Liver (tissue), 9 donors: Measurements from ENCODE around the gene SH3PXD2B. TPM values are rescaled to one million over a fixed set of nuclear protein-coding genes. Genes with fewer than 3 reads are reported as not detected.

Source experiments
- DNase-seq: peaks from one replicate; pipeline ENCODE4 v3.0.0-alpha.2; 2017; ENCODE audit warnings: low spot score
- H3K27ac ChIP-seq, 2 donors: one replicate each; pipeline ENCODE4 v1.7.0; 2013; ENCODE audit warnings: inconsistent platforms in 2 of 2, low read length in 2 of 2, control low read depth in 1 of 2, low read depth in 1 of 2, mild to moderate bottlenecking in 1 of 2
- H3K27me3 ChIP-seq, 4 donors: one replicate each; pipeline versions ENCODE4 v1.6.1 to v1.7.0; 2013; ENCODE audit warnings: low read length in 3 of 4, inconsistent platforms in 1 of 4, mild to moderate bottlenecking in 1 of 4, moderate library complexity in 1 of 4; ENCODE audit not compliant: control insufficient read depth in 4 of 4, insufficient read depth in 4 of 4
- H3K36me3 ChIP-seq, 4 donors: one replicate each; pipeline versions ENCODE4 v1.6.1 to v1.7.0; 2013; ENCODE audit warnings: low read length in 3 of 4, mild to moderate bottlenecking in 3 of 4, low read depth in 1 of 4, moderate library complexity in 1 of 4; ENCODE audit not compliant: control insufficient read depth in 4 of 4, insufficient read depth in 3 of 4
- H3K4me1 ChIP-seq, 4 donors: one replicate each; pipeline versions ENCODE4 v1.6.1 to v1.7.0; 2013; ENCODE audit warnings: low read length in 3 of 4, mild to moderate bottlenecking in 3 of 4, moderate library complexity in 1 of 4; ENCODE audit not compliant: control insufficient read depth in 4 of 4, insufficient read depth in 4 of 4
- H3K4me3 ChIP-seq, 3 donors: one replicate each; pipeline versions ENCODE4 v1.6.1 to v1.7.0; 2013; ENCODE audit warnings: low read length in 3 of 3, control low read depth in 1 of 3, low read depth in 1 of 3, mild to moderate bottlenecking in 1 of 3
- H3K9ac ChIP-seq, 2 donors: one replicate each; pipeline ENCODE4 v1.7.0; 2013; ENCODE audit warnings: low read length in 2 of 2, mild to moderate bottlenecking in 2 of 2, moderate library complexity in 2 of 2, control low read depth in 1 of 2, low read depth in 1 of 2
- H3K9me3 ChIP-seq, 4 donors: one replicate each; pipeline versions ENCODE4 v1.6.1 to v1.7.0; 2013; ENCODE audit warnings: low read length in 3 of 4; ENCODE audit not compliant: control insufficient read depth in 4 of 4
- EGR1 ChIP-seq, 2 donors: IDR thresholded peaks; 2 replicates each; pipeline ENCODE4 v1.6.1; 2016 to 2018; ENCODE audit warnings: antibody characterized with exemption in 2 of 2, low read depth in 2 of 2
- FOXA1 ChIP-seq: IDR thresholded peaks from 2 replicates; pipeline ENCODE4 v1.6.1; 2016; ENCODE audit warnings: antibody characterized with exemption
- FOXA2 ChIP-seq: IDR thresholded peaks from 2 replicates; pipeline ENCODE4 v1.6.1; 2016; ENCODE audit warnings: antibody characterized with exemption
- GABPA ChIP-seq, 2 donors: IDR thresholded peaks in 1 of 2; conservative IDR thresholded peaks in 1 of 2; 2 replicates each; pipeline ENCODE4 v1.6.1; 2016; ENCODE audit warnings: antibody characterized with exemption in 2 of 2, mild to moderate bottlenecking in 1 of 2, moderate library complexity in 1 of 2
- HNF4A ChIP-seq, 2 donors: conservative IDR thresholded peaks; 2 replicates each; pipeline ENCODE4 v1.6.1; 2016; ENCODE audit warnings: antibody characterized with exemption in 2 of 2, mild to moderate bottlenecking in 2 of 2
- JUND ChIP-seq, 2 donors: IDR thresholded peaks; 2 replicates each; pipeline ENCODE4 v1.6.1; 2016; ENCODE audit warnings: antibody characterized with exemption in 2 of 2
- NR2F2 ChIP-seq: IDR thresholded peaks from 2 replicates; pipeline ENCODE4 v1.6.1; 2016; ENCODE audit warnings: antibody characterized with exemption
- RAD21 ChIP-seq, 2 donors: IDR thresholded peaks; 2 replicates each; pipeline ENCODE4 v1.6.1; 2016; ENCODE audit warnings: antibody characterized with exemption in 2 of 2, mild to moderate bottlenecking in 2 of 2
- RXRA ChIP-seq, 2 donors: IDR thresholded peaks; 2 replicates each; pipeline ENCODE4 v1.6.1; 2017 to 2018; ENCODE audit warnings: antibody characterized with exemption in 2 of 2, mild to moderate bottlenecking in 1 of 2
- SP1 ChIP-seq: IDR thresholded peaks from 2 replicates; pipeline ENCODE4 v1.6.1; 2018; ENCODE audit warnings: antibody characterized with exemption, mild to moderate bottlenecking
- TAF1 ChIP-seq: conservative IDR thresholded peaks from 2 replicates; pipeline ENCODE4 v1.6.1; 2016; ENCODE audit warnings: antibody characterized with exemption, mild to moderate bottlenecking
- YY1 ChIP-seq: IDR thresholded peaks from 2 replicates; pipeline ENCODE4 v1.6.1; 2016; ENCODE audit warnings: antibody characterized with exemption, mild to moderate bottlenecking
- WGBS: extraction: QIAGEN DNeasy Blood & Tissue Kit; methylation state at CpG from one replicate; pipeline ENCODE4 v1.1.7; 2013; 5-methylcytosine and 5-hydroxymethylcytosine counted together
- polyA plus RNA-seq, 2 donors: library from polyadenylated mRNA; stranded (reverse) in 1 of 2; unstranded in 1 of 2; fragments of 200-250 nt in 1 of 2; fragments of >200 nt in 1 of 2; fragmentation: Nextera tagmentation in 1 of 2; extraction: Ambion mirVana in 1 of 2; gene quantifications; one replicate each; pipeline versions ENCODE4 v1.2.1 to v1.2.3, GENCODE V29; 2013 to 2015
- total RNA-seq, 2 donors: library from RNA; depleted of rRNA; stranded (reverse); fragments of >200 nt; gene quantifications; one replicate each; pipeline ENCODE4 v1.2.3, GENCODE V29; 2014
- TF ChIP-seq, protein P1 (sequence below): IDR thresholded peaks from 2 replicates; pipeline ENCODE4 v1.6.1; 2016; ENCODE audit warnings: antibody characterized with exemption
- TF ChIP-seq, protein P2 (sequence below): IDR thresholded peaks from 2 replicates; pipeline ENCODE4 v1.6.1; 2016; ENCODE audit warnings: antibody characterized with exemption, mild to moderate bottlenecking
- TF ChIP-seq, protein P3 (sequence below): fragments of 150-350 bp; IDR thresholded peaks from 2 replicates; pipeline ENCODE4 v1.5.1; 2017; ENCODE audit warnings: improper control_type of control experiment, low read depth, low read length; ENCODE audit not compliant: missing input control
- TF ChIP-seq, protein P4 (sequence below): IDR thresholded peaks from 2 replicates; pipeline ENCODE4 v1.6.1; 2016; ENCODE audit warnings: antibody characterized with exemption
- donor health status: healthy.
- donor health status: healthy.
- donor health status: healthy.
- donor health status: healthy.
- donor health status: healthy.

SH3PXD2B gene
- total and polyA plus RNA-seq, 4 donors = 1.1 to 3.3 (median 2.2) TPM

DNA sequence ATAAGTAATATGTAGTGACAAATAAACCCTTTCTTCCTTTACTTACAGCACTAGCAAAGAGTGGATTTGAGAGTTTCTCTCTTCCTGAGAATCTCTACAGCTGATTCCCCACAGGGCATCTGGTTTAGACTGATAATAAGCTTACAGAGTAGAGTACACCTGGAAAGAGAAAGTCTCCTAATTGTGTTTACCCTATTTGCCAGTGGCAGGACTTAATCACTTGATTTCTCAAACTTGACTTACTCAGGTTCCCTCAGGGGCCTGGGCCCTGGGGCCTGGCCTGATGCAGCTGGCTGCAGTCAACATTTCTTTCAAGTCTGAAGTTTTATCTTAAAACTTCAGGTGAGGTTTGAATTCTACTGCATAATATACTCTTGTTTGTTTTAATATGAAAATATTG is 132.7 kb downstream of the SH3PXD2B start:
- Histone ChIP-seq H3K27me3 (no peaks in the 10 kb centered on the region), H3K9ac (no peak overlapping the region), H3K9me3 (no peaks in the 10 kb centered on the region), H3K4me1 (no peaks in the 10 kb centered on the region), H3K4me3 (no peak overlapping the region), H3K27ac (no peak overlapping the region), H3K36me3 (no peaks in the 10 kb centered on the region)
- DNase-seq = no peak
- TF ChIP-seq RXRA (IDR thresholded peaks at IDR 0.05) (no peak), TAF1 (no peak), JUND (IDR thresholded peaks at IDR 0.05) (no peak)
- TF ChIP-seq, protein P1, sequence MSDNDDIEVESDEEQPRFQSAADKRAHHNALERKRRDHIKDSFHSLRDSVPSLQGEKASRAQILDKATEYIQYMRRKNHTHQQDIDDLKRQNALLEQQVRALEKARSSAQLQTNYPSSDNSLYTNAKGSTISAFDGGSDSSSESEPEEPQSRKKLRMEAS = no peak
- TF ChIP-seq, protein P2, sequence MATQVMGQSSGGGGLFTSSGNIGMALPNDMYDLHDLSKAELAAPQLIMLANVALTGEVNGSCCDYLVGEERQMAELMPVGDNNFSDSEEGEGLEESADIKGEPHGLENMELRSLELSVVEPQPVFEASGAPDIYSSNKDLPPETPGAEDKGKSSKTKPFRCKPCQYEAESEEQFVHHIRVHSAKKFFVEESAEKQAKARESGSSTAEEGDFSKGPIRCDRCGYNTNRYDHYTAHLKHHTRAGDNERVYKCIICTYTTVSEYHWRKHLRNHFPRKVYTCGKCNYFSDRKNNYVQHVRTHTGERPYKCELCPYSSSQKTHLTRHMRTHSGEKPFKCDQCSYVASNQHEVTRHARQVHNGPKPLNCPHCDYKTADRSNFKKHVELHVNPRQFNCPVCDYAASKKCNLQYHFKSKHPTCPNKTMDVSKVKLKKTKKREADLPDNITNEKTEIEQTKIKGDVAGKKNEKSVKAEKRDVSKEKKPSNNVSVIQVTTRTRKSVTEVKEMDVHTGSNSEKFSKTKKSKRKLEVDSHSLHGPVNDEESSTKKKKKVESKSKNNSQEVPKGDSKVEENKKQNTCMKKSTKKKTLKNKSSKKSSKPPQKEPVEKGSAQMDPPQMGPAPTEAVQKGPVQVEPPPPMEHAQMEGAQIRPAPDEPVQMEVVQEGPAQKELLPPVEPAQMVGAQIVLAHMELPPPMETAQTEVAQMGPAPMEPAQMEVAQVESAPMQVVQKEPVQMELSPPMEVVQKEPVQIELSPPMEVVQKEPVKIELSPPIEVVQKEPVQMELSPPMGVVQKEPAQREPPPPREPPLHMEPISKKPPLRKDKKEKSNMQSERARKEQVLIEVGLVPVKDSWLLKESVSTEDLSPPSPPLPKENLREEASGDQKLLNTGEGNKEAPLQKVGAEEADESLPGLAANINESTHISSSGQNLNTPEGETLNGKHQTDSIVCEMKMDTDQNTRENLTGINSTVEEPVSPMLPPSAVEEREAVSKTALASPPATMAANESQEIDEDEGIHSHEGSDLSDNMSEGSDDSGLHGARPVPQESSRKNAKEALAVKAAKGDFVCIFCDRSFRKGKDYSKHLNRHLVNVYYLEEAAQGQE = no peak
- TF ChIP-seq, protein P3, sequence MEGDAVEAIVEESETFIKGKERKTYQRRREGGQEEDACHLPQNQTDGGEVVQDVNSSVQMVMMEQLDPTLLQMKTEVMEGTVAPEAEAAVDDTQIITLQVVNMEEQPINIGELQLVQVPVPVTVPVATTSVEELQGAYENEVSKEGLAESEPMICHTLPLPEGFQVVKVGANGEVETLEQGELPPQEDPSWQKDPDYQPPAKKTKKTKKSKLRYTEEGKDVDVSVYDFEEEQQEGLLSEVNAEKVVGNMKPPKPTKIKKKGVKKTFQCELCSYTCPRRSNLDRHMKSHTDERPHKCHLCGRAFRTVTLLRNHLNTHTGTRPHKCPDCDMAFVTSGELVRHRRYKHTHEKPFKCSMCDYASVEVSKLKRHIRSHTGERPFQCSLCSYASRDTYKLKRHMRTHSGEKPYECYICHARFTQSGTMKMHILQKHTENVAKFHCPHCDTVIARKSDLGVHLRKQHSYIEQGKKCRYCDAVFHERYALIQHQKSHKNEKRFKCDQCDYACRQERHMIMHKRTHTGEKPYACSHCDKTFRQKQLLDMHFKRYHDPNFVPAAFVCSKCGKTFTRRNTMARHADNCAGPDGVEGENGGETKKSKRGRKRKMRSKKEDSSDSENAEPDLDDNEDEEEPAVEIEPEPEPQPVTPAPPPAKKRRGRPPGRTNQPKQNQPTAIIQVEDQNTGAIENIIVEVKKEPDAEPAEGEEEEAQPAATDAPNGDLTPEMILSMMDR = no peak

DNA sequence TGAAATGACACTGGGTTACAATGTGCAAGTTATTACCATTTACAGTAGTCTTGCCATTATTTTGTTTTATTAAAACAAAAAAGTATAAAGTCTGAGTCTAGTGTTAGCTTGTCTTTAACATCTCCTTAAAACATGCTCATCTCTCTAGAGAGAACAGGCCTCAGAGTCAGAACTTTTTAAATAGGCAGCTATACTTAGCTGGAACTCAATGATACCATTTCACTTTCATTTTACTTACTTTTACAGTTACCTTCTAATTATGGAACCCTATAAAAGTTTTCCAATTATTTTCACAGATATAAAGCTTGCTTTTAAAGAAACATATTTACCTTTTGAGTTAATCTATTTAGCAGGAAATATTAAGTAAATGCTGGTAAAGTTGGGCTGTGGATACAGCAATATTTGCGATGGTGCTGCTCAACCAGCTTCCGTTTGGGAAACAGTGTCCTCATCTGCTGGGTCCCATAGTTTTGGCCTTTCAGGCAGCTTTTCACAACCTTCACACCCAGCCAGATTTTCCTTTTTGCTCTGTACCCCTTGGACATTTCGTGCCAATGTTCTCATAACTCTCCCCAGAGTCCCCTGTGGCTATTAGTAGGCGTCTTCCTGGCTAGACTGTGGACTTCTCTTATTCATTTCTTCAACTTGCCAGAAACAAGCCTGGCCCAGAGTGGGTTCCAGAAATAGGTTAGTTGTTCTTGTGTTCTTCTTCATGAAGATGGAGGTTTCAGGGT is 134.4 kb downstream of the SH3PXD2B start:
- Histone ChIP-seq H3K27me3 (no peaks in the 10 kb centered on the region), H3K9ac (no peak overlapping the region), H3K4me3 (no peak overlapping the region), H3K27ac (no peak overlapping the region), H3K9me3 (no peaks in the 10 kb centered on the region), H3K4me1 (no peaks in the 10 kb centered on the region), H3K36me3 (no peaks in the 10 kb centered on the region)
- no peak for DNase-seq
- TF ChIP-seq RAD21 (IDR thresholded peaks at IDR 0.05) = no peak
- TF ChIP-seq YY1 = no peak
- no peak for TF ChIP-seq FOXA2
- no peak for TF ChIP-seq HNF4A (conservative IDR thresholded peaks at IDR 0.05)
- TF ChIP-seq, protein P3 = no peak
- TF ChIP-seq, protein P4, sequence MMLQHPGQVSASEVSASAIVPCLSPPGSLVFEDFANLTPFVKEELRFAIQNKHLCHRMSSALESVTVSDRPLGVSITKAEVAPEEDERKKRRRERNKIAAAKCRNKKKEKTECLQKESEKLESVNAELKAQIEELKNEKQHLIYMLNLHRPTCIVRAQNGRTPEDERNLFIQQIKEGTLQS = no peak
- no peak for TF ChIP-seq NR2F2
- TF ChIP-seq FOXA1 = no peak
- TF ChIP-seq GABPA (IDR thresholded peaks at IDR 0.05 in 1 of 2, conservative IDR thresholded peaks at IDR 0.05 in 1 of 2) = no peak
- no peak for TF ChIP-seq EGR1 (IDR thresholded peaks at IDR 0.05; ENCODE audit: low read depth in 2 of 2)
- TF ChIP-seq TAF1 = no peak
- TF ChIP-seq, protein P1 = no peak
- TF ChIP-seq SP1 = no peak
- WGBS = 89% methylated on average over 4 of the region's 4 CpGs
